Measurements from ENCODE around the gene TLCD4. TPM values are rescaled to one million over a fixed set of nuclear protein-coding genes. Genes with fewer than 3 reads are reported as not detected.

TLCD4 gene
- total and polyA plus RNA-seq, 9 donors = 1.1 to 10.8 (median 6.2) TPM

GRCh38 chr1:95071539-95071938 lies 45.6 kb upstream of the TLCD4 start:
- H3K27me3 ChIP-seq = no peaks in the 10 kb centered on the region
- 62 to 78% (median 76%) methylated on average over 2 of the region's 2 CpGs for WGBS, 3 donors
- no peak overlapping the region for H3K27ac ChIP-seq
- no peaks in the 10 kb centered on the region for H3K36me3 ChIP-seq
- DNase-seq = no peak
- no peaks in the 10 kb centered on the region for H3K9me3 ChIP-seq
- intact Hi-C loops (cut with DNase I) = loop anchor here in 1 of 4 donors (10.0 kb wide), 1 partner anchor 163 kb away; the partner anchor contains the start of gene RWDD3
- peak overlapping the region; percentile 67 for H3K4me3 ChIP-seq
- no peaks in the 10 kb centered on the region for H3K4me1 ChIP-seq (ENCODE audit: insufficient read depth)
- TF ChIP-seq POLR2A (IDR thresholded peaks at IDR 0.05) = no peak
- no peak for TF ChIP-seq EP300 (IDR thresholded peaks at IDR 0.05)
- TF ChIP-seq CTCF (IDR thresholded peaks at IDR 0.05) = no peak

GRCh38 chr1:95072117-95072516 lies 45.0 kb upstream of the TLCD4 start:
- Histone ChIP-seq H3K27me3 (no peaks in the 10 kb centered on the region), H3K4me1 (ENCODE audit: insufficient read depth) (no peaks in the 10 kb centered on the region), H3K4me3 (peak overlapping the region; percentile 67), H3K9me3 (no peaks in the 10 kb centered on the region), H3K27ac (peak overlapping the region in 1 of 2 donors; percentile 87), H3K36me3 (no peaks in the 10 kb centered on the region)
- TF ChIP-seq POLR2A (IDR thresholded peaks at IDR 0.05) = no peak
- TF ChIP-seq CTCF (IDR thresholded peaks at IDR 0.05) = no peak
- TF ChIP-seq EP300 (IDR thresholded peaks at IDR 0.05) = no peak
- intact Hi-C loops (cut with DNase I) = loop anchor here in 1 of 4 donors (10.0 kb wide), 1 partner anchor 163 kb away; the partner anchor contains the start of gene RWDD3
- no peak for DNase-seq
- WGBS, 3 donors = 3 to 6% (median 4%) methylated on average over 7 of the region's 7 CpGs

- Histone ChIP-seq H3K4me3 (peak within 1 kb of the TSS; percentile 67), H3K27ac (peak within 1 kb of the TSS; percentile 84 to 87), H3K4me1 (ENCODE audit: insufficient read depth) (no peaks in the 10 kb centered on the region), H3K36me3 (no peaks in the 10 kb centered on the region), H3K9me3 (no peaks in the 10 kb centered on the region), H3K27me3 (no peaks in the 10 kb centered on the region)
- TF ChIP-seq CTCF (IDR thresholded peaks at IDR 0.05) (no peak), POLR2A (IDR thresholded peaks at IDR 0.05) (peak; percentile 75)
- intact Hi-C loops (cut with DNase I) = loop anchor here in 1 of 4 donors (10.0 kb wide), 1 partner anchor 162 kb away; the partner anchor contains the start of gene RWDD3
- WGBS, 3 donors = 0 to 1% (median 0%) methylated on average over 53 of the region's 53 CpGs
- DNase-seq = peak; percentile 93 to 95 (median 94)
Measured at GRCh38 chr1:95072532-95073419, 44.4 kb upstream of the TLCD4 start, which contains the start of gene ALG14. TSS of gene ALG14 (minus strand) at chr1:95072951. CDS start at chr1:95072898, 53 bp downstream.

GRCh38 chr1:95073446-95073845 lies 43.7 kb upstream of the TLCD4 start:
- Histone ChIP-seq H3K36me3 (no peaks in the 10 kb centered on the region), H3K27me3 (no peaks in the 10 kb centered on the region), H3K4me3 (peak overlapping the region; percentile 67), H3K4me1 (ENCODE audit: insufficient read depth) (no peaks in the 10 kb centered on the region), H3K9me3 (no peaks in the 10 kb centered on the region), H3K27ac (peak overlapping the region; percentile 84 to 87)
- 5 to 8% (median 5%) methylated on average over 3 of the region's 3 CpGs for WGBS, 3 donors
- no peak for DNase-seq
- intact Hi-C loops (cut with DNase I) = loop anchor here in 1 of 4 donors (10.0 kb wide), 1 partner anchor 161 kb away; the partner anchor contains the start of gene RWDD3
- TF ChIP-seq EP300 (IDR thresholded peaks at IDR 0.05) = no peak
- no peak for TF ChIP-seq CTCF (IDR thresholded peaks at IDR 0.05)
- no peak for TF ChIP-seq POLR2A (IDR thresholded peaks at IDR 0.05)

Measured in ovary (tissue), 9 donors.